HG03457 (cell line): ENCODE results near the gene TULP4.
A peak's percentile ranks its signal among the peaks of the same experiment; 100 is the strongest.
"Not testable (repeated sequence)": the region's sequence is repeated elsewhere in the genome, so short reads cannot be mapped to it uniquely, and the experiment has no call there.

ENCODE experiments used
- ATAC-seq: cut with Tn5 transposase; IDR thresholded peaks from one replicate; pipeline ENCODE4 v1.9.1; 2021; ENCODE audit warnings: moderate number of reproducible peaks; ENCODE audit not compliant: unreplicated experiment

Gene TULP4

DNA sequence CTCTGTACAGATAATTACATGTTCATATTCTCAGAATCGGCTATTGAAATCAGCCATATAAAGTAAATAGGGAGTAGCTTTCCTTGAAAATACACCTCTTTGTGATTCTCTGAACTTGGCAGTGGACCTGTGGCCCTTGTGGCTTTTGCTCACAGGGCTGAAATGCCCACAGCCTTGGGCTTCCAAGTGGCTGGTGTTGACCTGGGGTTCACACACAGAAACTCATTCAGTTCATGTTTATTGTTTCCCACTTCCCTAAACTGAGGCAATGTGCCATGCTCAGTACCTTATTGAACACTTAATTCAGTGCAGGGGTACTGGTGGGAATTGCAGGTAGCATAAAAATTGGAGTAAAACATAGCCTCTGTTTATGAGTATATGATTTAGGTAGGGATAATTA lies 19.1 kb upstream of the TULP4 start:
- no peak for ATAC-seq

DNA sequence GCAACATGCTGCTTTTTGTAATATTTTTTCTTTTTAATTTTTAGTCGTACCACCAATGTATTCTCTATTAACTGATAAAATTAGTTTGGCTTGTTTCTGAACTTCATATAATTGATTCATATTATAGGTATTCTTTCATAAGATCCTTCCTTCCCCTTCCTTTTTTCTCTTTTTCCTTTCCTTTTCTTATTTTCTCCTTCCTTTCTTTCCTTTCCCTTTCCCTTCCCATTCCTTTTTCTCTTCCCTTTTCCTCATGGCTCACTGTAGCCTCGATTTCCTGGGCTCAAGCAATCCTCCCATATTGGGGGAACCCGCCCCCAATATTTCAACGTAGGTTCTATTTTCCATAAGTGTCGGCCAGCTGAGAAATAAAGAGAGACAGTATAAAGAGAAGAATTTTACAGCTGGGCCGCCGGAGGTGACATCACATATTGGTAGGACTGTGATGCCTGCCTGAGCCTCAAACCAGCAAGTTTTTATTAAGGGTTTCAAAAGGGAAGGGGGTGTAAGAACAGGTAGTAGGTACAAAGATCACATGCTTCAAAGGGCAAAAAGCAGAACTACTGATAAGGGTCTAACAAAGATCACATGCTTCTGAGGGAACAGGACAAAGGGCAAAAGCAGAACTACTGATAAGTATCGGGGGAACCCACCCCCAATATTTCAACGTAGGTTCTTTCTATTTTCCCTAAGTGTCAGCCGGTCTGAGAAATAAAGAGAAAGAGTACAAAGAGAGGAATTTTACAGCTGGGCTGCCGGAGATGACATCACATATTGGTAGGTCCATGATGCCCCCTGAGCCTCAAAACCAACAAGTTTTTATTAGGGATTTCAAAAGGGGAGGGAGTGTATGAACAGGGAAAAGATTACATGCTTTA lies 16.1 kb upstream of the TULP4 start:
- not testable (repeated sequence) for ATAC-seq

- ATAC-seq: not testable (repeated sequence)
Observed at GRCh38 chr6:158296854-158297324, 15.4 kb upstream of the TULP4 start.

- not testable (repeated sequence) for ATAC-seq
Observed at GRCh38 chr6:158297657-158298056, 14.6 kb upstream of the TULP4 start.

DNA sequence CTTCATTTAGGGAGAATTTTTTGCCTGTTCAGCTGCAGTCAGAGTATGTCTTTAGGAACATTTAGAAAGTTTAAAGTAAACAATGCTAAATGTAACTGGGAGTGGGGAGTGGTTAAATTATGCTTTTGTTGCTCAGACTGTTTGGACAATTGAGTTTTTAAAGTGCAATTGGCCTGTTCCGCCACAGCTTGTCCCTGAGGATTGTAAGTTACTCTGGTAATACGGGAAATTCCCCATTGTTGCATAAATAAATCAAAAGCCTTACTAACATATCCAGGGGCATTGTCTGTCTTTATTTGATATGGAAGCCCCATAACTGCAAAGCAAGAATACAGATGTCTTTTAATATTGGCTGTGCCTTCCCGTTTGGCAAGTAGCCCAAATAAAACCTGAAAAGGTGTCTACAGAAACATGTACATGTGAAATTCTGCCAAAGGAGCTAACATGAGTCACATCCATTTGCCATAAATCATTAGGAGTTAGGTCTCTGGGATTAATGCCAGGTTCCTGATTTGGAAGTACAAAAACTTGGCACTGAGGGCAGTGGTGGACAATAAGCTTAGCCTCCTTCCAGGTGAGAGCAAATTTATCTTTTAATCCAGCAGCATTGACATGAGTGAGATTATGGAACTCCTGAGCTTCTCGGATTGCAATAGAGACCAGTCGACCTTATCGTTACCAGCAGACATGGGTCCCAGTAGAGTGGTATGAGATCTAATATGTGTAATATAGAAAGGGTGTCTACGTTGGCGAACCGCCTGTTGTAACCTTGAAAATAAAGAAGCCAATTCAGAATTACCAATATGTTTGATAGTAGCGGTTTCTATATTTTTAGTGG lies 11.7 kb upstream of the TULP4 start:
- not testable (repeated sequence) for ATAC-seq

GRCh38 chr6:158301561-158301960 lies 10.7 kb upstream of the TULP4 start:
- not testable (repeated sequence) for ATAC-seq

DNA sequence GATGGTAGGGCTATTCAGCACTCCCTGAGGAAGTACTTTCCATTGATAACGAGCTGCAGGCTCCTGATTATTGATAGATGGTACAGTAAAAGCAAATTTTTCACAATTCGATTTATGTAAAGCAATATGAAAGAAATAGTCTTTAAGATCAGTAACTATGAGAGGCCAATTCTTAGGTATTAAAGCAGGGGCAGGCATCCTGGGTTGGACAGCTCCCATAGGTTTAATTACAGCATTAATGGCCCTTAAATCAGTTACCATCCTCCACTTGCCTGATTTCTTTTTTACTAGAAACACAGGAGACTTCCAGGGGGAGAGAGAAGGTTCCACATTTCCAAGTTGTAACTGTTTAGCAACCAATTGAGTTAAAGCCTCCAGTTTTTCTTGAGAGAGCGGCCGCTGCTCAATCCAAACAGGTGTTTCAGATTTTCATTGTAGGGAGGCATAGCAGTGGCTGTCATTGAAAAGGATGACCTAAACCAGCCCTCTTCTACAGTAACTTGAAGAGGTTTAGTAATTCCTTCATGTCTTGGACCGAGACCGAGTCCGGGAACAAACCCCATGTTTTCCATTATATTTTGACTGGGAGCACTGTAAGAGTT lies 10.0 kb upstream of the TULP4 start:
- not testable (repeated sequence) for ATAC-seq

DNA sequence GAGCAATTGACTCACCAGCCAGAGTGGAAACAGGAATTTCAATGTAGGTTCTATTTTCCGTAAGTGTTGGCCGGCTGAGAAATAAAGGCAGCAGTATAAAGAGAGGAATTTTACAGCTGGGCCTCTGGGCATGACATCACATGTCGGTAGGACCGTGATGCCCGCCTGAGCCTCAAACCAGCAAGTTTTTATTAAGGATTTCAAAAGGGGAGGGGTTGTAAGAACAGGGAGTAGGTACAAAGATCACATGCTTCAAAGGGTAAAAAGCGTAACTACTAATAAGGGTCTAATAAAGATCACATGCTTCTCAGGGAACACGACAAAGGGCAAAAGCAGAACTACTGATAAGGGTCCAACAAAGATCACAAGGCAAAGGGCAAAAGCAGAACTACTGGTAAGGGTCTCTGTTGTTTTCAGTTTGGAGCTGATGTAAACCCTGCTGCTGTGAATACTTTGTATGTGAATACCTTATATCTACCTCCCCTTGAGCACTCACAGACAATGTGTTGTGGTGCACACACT lies 9.0 kb upstream of the TULP4 start:
- no peak for ATAC-seq

- no peak for ATAC-seq
Observed at GRCh38 chr6:158304254-158304653, 8.0 kb upstream of the TULP4 start.

DNA sequence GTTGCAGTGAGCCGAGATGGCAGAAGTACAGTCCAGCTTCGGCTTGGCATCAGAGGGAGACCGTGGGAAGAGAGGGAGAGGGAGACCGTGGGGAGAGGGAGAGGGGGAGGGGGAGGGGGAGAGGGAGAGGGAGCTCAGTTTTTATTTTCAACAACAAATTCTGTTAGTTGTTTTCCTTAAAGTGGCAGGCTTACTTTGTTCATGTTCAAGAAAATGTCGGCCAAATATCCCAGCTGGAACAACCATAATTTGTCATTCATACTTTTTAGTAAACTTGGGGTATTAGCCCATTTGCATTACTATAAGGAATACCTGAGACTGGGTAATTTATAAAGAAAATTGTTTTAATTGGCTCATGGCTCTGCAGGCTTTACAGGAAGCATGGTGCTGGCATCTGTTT lies 2.5 kb upstream of the TULP4 start:
- ATAC-seq: no peak

DNA sequence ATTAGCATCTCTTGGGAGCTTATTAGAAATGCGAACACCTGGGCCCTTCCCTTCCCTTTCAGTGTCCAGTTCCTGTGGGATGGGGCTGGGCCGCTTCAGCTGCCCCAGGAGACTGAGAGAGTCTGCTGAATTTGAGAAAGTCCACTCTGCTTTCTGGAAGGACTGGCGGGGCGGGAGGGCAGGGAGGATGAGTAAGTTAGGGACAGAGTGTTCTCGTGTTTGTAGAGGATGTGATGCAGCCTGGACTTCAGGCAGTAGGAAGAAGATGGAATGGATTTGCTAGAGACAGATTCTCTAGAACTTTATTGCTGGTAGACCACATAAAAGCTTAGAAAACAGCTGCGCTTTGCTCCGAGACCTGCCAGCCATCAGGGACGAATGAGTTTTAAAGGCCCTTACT lies 1.1 kb upstream of the TULP4 start:
- no peak for ATAC-seq

GRCh38 chr6:158311626-158312025 lies 639 bp upstream of the TULP4 start:
- ATAC-seq: no peak

- ATAC-seq: no peak
Observed at GRCh38 chr6:158312672-158313397, 570 bp downstream of the TULP4 start.

GRCh38 chr6:158313989-158314388 lies 1.7 kb downstream of the TULP4 start:
- ATAC-seq: no peak

- no peak for ATAC-seq
Observed at GRCh38 chr6:158314737-158315136, 2.5 kb downstream of the TULP4 start.

- ATAC-seq: no peak
Observed at GRCh38 chr6:158316022-158316421, 3.8 kb downstream of the TULP4 start.

DNA sequence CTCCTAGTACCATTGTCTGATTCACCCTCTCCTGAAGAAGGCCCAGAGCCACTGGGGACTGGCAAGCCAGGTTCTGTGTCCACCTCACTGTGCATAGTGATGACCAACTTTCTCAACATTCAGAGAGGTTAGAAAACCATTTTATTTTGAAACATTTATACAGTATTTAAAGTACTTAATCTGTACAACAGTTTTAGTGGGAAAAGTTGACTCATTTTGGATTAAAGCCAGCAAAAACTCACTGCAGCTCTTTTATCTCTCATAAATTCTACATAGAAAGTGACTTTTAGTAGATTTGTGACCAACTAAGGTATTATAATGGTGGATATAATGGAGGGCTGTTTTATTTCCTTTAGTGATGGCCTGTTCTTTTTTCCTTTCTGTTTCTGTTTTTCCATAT lies 9.7 kb downstream of the TULP4 start:
- no peak for ATAC-seq

- no peak for ATAC-seq
Observed at GRCh38 chr6:158322400-158322723, 10.1 kb downstream of the TULP4 start.

DNA sequence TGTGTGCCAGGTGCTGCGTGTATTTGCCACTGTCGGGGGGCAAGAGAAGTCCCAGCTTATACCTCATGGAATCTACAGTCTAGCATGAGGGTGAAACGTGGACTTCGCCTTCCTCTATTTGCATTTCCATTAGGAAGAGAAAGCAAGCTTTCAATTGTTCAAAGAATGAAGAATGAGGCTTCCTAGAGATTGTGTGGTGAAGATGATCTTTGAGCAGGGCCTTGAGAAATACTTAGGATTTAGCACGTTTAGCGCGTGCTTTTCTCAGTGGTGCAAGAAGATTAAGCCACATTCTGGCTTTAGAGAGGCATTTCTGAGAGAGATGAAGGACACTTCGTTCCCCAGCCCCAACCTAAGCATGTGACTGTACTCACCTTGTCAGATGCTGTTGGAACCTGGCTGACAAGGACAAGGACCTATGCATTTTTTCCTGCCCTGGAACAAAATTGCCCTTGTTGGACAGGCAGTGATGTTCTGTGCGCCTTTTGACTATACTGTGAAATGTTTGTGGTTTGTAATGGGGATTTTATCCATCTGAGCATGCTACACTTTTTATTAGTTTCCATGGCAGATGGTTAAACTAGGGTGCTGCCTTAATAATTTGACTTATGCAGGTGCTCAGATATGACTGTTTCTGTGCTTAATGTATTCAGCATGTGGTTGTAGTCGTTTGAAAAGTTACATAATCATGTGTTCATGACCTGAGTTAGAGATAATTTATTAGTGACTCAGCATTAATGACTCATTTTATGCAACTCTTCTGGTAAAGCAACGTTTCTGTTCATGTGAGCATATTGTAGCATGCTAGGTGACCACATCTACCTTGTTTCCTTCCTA lies 10.7 kb downstream of the TULP4 start:
- ATAC-seq: peak; percentile 64

- ATAC-seq: peak; percentile 29
Observed at GRCh38 chr6:158323561-158323958, 11.3 kb downstream of the TULP4 start.
